ENCODE results near the gene TNFRSF11A. TPM values are rescaled to one million over a fixed set of nuclear protein-coding genes. Genes with fewer than 3 reads are reported as not detected.

TNFRSF11A gene
- total RNA-seq, 2 donors from 2014 or later: 13.7 to 35.6 TPM

GRCh38 chr18:62334120-62334519 lies 9.0 kb downstream of the TNFRSF11A start:
- H3K36me3 Mint-ChIP-seq (ENCODE audit: low read depth): no peaks in the 10 kb centered on the region
- H3K4me1 Mint-ChIP-seq: peaks cover 44% of the 10 kb centered on the region
- H3K9me3 Mint-ChIP-seq: no peaks in the 10 kb centered on the region
- Histone ChIP-seq H3K4me1 (ENCODE audit: control insufficient read depth, insufficient read depth, low read length) (peaks cover 29% of the 10 kb centered on the region), H3K9me3 (ENCODE audit: control insufficient read depth, low read length) (no peaks in the 10 kb centered on the region), H3K27me3 (ENCODE audit: control insufficient read depth, insufficient read depth, low read length, poor library complexity, severe bottlenecking) (no peaks in the 10 kb centered on the region), H3K4me3 (ENCODE audit: low read length) (no peak overlapping the region), H3K27ac (ENCODE audit: low read depth, low read length) (no peak overlapping the region), H3K9ac (ENCODE audit: extremely low read depth, low read length, poor library complexity, severe bottlenecking) (no peak overlapping the region), H3K36me3 (ENCODE audit: control insufficient read depth, insufficient read depth, low read length) (no peaks in the 10 kb centered on the region)
- no peak for TF ChIP-seq CTCF (conservative IDR thresholded peaks at IDR 0.05)
- H3K27ac Mint-ChIP-seq: no peak overlapping the region
- no peak for DNase-seq
- peaks cover 2% of the 10 kb centered on the region for H3K27me3 Mint-ChIP-seq (ENCODE audit: insufficient read depth)
- H3K4me3 Mint-ChIP-seq: no peak overlapping the region
- 75 to 93% methylated on average over 2 to 8 of the region's 8 CpGs for WGBS, 2 experiments (ENCODE audit: insufficient coverage in 1 of 2, insufficient read length in 1 of 2)

- Histone ChIP-seq H3K27ac (ENCODE audit: low read depth, low read length) (no peak overlapping the region), H3K27me3 (ENCODE audit: control insufficient read depth, insufficient read depth, low read length, poor library complexity, severe bottlenecking) (no peaks in the 10 kb centered on the region), H3K4me3 (ENCODE audit: low read length) (no peak overlapping the region), H3K4me1 (ENCODE audit: control insufficient read depth, insufficient read depth, low read length) (peaks cover 16% of the 10 kb centered on the region), H3K9me3 (ENCODE audit: control insufficient read depth, low read length) (no peaks in the 10 kb centered on the region), H3K36me3 (ENCODE audit: control insufficient read depth, insufficient read depth, low read length) (no peaks in the 10 kb centered on the region), H3K9ac (ENCODE audit: extremely low read depth, low read length, poor library complexity, severe bottlenecking) (no peak overlapping the region)
- Mint-ChIP-seq H3K4me3 (no peak overlapping the region), H3K27ac (no peak overlapping the region), H3K9me3 (no peaks in the 10 kb centered on the region), H3K36me3 (ENCODE audit: low read depth) (no peaks in the 10 kb centered on the region), H3K4me1 (peaks cover 35% of the 10 kb centered on the region), H3K27me3 (ENCODE audit: insufficient read depth) (no peaks in the 10 kb centered on the region)
- no peak for TF ChIP-seq CTCF (conservative IDR thresholded peaks at IDR 0.05)
- no peak for DNase-seq
- WGBS, 2 experiments (ENCODE audit: insufficient coverage in 1 of 2, insufficient read length in 1 of 2): 98 to 100% methylated on average over 4 to 5 of the region's 5 CpGs
Observed at GRCh38 chr18:62335494-62335893, 10.4 kb downstream of the TNFRSF11A start.

- Mint-ChIP-seq H3K9me3 (no peaks in the 10 kb centered on the region), H3K4me3 (no peak overlapping the region), H3K4me1 (peaks cover 29% of the 10 kb centered on the region), H3K36me3 (ENCODE audit: low read depth) (no peaks in the 10 kb centered on the region), H3K27me3 (ENCODE audit: insufficient read depth) (no peaks in the 10 kb centered on the region), H3K27ac (no peak overlapping the region)
- no peak for DNase-seq
- 91 to 94% methylated on average over 5 of the region's 5 CpGs for WGBS, 2 experiments (ENCODE audit: insufficient coverage in 1 of 2, insufficient read length in 1 of 2)
- Histone ChIP-seq H3K27ac (ENCODE audit: low read depth, low read length) (no peak overlapping the region), H3K4me1 (ENCODE audit: control insufficient read depth, insufficient read depth, low read length) (peaks cover 11% of the 10 kb centered on the region), H3K9me3 (ENCODE audit: control insufficient read depth, low read length) (no peaks in the 10 kb centered on the region), H3K36me3 (ENCODE audit: control insufficient read depth, insufficient read depth, low read length) (no peaks in the 10 kb centered on the region), H3K9ac (ENCODE audit: extremely low read depth, low read length, poor library complexity, severe bottlenecking) (no peak overlapping the region), H3K4me3 (ENCODE audit: low read length) (no peak overlapping the region), H3K27me3 (ENCODE audit: control insufficient read depth, insufficient read depth, low read length, poor library complexity, severe bottlenecking) (no peaks in the 10 kb centered on the region)
- TF ChIP-seq CTCF (conservative IDR thresholded peaks at IDR 0.05): no peak
Observed at GRCh38 chr18:62336618-62337017, 11.5 kb downstream of the TNFRSF11A start.

All from endodermal cell (in vitro differentiated cells).